Measurements from ENCODE around the gene PBX3. TPM values are rescaled to one million over a fixed set of nuclear protein-coding genes. Genes with fewer than 3 reads are reported as not detected.

PBX3 gene
- total RNA-seq, 1 experiment from 2014 or later: 46.0 TPM

DNA sequence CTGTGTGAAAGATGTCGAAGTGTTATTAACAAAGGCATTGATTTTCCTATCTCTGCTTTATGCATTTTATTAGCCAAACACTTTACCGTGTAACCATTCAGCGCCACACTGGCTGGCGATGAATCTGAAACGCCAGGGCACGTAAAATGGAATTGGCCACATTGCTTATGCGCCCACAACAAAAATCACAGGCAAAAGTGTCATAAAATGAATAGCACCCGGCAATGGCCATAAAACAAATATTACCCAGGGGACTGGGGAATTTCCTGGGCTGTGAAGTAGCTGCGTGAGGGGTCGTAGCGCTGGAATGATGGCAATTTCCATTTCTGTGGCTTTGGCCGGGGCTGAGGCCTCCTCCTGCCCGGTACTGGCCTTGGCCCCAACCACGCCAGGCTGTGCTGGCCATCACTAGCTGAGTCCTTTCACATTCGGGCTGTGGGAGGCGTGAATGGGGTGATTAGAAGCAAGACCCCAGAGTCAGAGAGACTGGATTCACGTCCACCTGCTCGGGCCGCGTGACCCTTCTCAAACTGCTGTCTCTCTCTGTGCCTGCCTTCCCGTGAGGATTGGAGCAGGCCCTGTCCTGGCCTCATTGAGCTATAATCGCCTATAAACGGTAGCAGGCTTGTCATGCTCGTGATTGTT lies 254.5 kb downstream of the PBX3 start:
- Mint-ChIP-seq H3K36me3 (ENCODE audit: insufficient read depth in 1 of 3, low read depth in 3 of 3) (no peaks in the 10 kb centered on the region), H3K9me3 (no peaks in the 10 kb centered on the region; a peak in 1 of 5 replicates), H3K27me3 (ENCODE audit: low read depth) (no peaks in the 10 kb centered on the region; the same call in 1 of the 2 replicates), H3K4me1 (peaks cover 4 to 14% of the 10 kb centered on the region in 2 experiments; a peak in 3 of 4 replicates), H3K4me3 (no peak overlapping the region), H3K27ac (peak overlapping the region in 1 of 3 experiments; percentile 68; a peak in 1 of 7 replicates)
- Histone ChIP-seq H3K79me2 (ENCODE audit: insufficient read depth, low read length) (no peaks in the 10 kb centered on the region), H3K14ac (ENCODE audit: insufficient read depth, low read length) (no peak overlapping the region), H2BK12ac (ENCODE audit: insufficient read length, low read depth, low read length) (no peak overlapping the region), H3K4me1 (ENCODE audit: insufficient read depth, low read length) (no peaks in the 10 kb centered on the region), H4K20me1 (ENCODE audit: control insufficient read depth, insufficient read depth, insufficient read length) (no peaks in the 10 kb centered on the region), H3K4me2 (ENCODE audit: insufficient read depth, insufficient read length, low read length) (no peak overlapping the region), H3K79me1 (ENCODE audit: insufficient read depth, low read depth, low read length, poor library complexity, severe bottlenecking) (no peaks in the 10 kb centered on the region), H2AFZ (ENCODE audit: low read length) (no peak overlapping the region), H3T11ph (ENCODE audit: low read length) (no peak overlapping the region), H3K23ac (ENCODE audit: insufficient read length, low read depth, low read length) (no peak overlapping the region), H2BK15ac (ENCODE audit: low read depth, low read length) (no peak overlapping the region), H3K9me3 (ENCODE audit: control insufficient read depth, low read depth, low read length) (no peaks in the 10 kb centered on the region), H3K56ac (ENCODE audit: insufficient read length, low read depth, low read length) (no peak overlapping the region), H3K9ac (ENCODE audit: extremely low read depth, insufficient read length, low read length) (no peak overlapping the region), H2AK5ac (ENCODE audit: insufficient read length, low read length) (no peak overlapping the region), H3K4ac (ENCODE audit: low read depth, low read length) (no peak overlapping the region), H4K5ac (ENCODE audit: insufficient read length, low read depth, low read length) (no peak overlapping the region), H3K18ac (ENCODE audit: insufficient read length, low read depth, low read length) (no peak overlapping the region), H3K23me2 (ENCODE audit: insufficient read length, low read depth, low read length, poor library complexity, severe bottlenecking) (no peaks in the 10 kb centered on the region), H4K91ac (ENCODE audit: insufficient read length, low read depth, low read length) (no peak overlapping the region), H4K8ac (replicated peaks; ENCODE audit: insufficient read length, low read depth, low read length) (no peak overlapping the region), H3K27ac (ENCODE audit: insufficient read length, low read depth, low read length) (no peak overlapping the region), H3K27me3 (ENCODE audit: insufficient read depth, low read length) (no peaks in the 10 kb centered on the region), H2BK120ac (ENCODE audit: low read depth, low read length, poor library complexity, severe bottlenecking) (no peak overlapping the region), H2BK5ac (ENCODE audit: insufficient read length, low read length) (no peak overlapping the region), H2BK20ac (ENCODE audit: low read depth, low read length, poor library complexity, severe bottlenecking) (no peak overlapping the region)
- TF ChIP-seq, protein P1, sequence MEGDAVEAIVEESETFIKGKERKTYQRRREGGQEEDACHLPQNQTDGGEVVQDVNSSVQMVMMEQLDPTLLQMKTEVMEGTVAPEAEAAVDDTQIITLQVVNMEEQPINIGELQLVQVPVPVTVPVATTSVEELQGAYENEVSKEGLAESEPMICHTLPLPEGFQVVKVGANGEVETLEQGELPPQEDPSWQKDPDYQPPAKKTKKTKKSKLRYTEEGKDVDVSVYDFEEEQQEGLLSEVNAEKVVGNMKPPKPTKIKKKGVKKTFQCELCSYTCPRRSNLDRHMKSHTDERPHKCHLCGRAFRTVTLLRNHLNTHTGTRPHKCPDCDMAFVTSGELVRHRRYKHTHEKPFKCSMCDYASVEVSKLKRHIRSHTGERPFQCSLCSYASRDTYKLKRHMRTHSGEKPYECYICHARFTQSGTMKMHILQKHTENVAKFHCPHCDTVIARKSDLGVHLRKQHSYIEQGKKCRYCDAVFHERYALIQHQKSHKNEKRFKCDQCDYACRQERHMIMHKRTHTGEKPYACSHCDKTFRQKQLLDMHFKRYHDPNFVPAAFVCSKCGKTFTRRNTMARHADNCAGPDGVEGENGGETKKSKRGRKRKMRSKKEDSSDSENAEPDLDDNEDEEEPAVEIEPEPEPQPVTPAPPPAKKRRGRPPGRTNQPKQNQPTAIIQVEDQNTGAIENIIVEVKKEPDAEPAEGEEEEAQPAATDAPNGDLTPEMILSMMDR (conservative IDR thresholded peaks at IDR 0.05): no peak
- no CpG with 5 or more reads among the region's 24 CpGs for WGBS (ENCODE audit: extremely low coverage, insufficient read length, low lambda C conversion rate)
- no peak for DNase-seq
